ENCODE data around the gene NLRC5.
"Not testable (repeated sequence)": the region's sequence is repeated elsewhere in the genome, so short reads cannot be mapped to it uniquely, and the experiment has no call there.

NLRC5 gene

DNA sequence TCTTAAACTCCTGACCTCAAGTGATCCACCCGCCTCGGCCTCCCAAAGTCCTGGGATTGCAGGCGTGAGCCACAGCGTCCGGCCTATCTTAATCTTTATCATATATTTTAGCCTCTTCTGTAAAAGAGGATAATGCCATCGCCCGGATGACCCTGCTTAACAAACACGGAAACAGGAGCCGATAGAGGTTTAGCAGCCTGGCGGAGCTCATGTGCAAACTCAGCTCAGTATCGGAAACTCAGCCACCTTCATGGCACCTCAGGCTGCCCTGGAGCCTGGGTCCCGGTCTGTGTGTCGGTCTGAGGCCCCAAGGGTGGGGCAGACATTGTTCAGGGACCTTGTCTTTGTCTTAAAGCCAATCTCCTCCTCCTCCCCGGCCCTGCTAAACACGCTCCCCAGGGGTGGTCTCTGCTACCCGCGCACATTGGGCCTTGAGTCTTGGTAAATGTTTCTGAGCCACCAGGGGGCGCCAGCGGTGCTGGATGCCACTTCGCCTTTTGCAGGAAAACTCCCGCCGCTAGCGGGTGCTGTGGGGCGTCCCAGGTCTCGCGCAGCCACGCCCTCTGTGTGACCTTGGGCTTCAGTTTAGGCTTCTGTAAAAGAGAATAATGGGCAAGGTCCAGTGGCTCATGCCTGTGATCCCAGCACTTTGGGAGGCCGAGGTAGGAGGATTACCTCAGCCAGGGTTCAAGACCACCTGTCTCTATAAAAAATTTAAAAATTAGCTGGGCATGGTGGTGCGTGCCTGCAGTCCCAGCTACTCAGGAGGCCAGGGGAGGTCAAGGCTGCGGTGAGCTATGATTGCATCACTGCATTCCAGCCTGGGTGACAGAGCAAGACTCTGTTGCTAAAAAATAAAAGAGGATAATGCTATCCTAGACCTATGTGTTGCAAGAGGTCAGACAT is 24.9 kb upstream of the NLRC5 start:
- DNase-seq (ENCODE audit: low read depth) = peak; percentile 93

DNA sequence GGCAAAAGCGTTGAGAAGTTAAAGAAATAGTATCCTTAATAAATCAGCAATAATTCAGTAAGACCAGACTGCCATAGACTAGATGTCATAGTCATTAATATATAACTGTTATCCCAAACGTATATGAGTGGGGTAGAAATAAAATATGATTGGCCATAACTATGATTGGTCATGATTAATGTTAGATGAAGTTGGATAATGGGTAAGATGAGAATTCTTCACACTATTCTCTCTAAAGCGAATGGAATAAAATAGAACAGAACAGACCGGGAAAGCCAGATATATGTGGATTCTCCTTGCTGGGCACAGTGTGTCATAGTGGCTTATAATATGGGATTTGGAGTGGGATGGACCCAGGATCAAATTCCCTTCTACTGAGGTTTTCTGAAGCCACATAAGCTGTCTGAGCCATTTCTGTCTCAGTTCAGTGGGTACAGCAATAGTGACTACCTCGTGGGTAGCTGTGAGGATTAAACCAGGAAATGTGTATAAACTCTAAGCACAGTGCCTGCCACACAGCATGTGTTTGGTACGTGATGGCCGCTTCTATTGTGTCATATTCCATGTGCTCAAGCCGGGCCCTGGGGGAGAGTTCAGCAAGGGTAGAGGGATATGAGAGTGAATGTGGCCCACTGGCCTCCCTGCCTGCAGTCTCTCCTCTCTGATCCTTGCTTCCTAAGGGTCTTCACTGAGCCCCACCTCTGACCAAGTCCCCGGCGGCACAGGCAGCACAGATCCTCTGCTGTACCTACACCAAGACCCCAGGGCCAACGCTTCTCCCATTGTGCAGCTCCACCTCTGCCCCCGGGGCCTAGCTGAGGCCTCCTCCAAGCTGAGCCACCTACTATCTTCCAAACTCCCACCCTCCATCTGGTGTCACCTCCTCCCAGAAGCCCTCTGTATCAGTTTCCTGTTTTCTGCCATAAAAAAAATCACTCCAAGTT is 23.9 kb upstream of the NLRC5 start:
- DNase-seq (ENCODE audit: low read depth) = no peak

DNA sequence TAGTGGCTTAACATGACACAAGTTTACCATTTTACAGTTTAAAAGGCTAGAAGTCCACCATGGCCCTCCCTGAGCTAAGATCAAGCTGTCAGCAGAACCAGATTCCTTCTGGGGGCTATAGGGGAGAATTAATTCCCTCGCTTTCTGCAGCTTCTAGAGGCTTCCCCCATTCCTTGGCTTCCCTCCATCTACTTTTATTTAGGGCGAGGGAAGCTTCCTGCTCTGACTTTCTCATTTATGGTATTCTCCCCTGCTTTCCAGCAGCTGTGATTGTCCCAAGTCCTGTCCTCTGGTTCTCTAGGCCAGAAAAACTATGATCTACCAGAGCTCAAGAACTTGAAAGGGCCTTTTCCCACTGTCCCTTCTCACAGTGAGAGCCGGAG is 23.3 kb upstream of the NLRC5 start:
- DNase-seq (ENCODE audit: low read depth) = no peak

DNA sequence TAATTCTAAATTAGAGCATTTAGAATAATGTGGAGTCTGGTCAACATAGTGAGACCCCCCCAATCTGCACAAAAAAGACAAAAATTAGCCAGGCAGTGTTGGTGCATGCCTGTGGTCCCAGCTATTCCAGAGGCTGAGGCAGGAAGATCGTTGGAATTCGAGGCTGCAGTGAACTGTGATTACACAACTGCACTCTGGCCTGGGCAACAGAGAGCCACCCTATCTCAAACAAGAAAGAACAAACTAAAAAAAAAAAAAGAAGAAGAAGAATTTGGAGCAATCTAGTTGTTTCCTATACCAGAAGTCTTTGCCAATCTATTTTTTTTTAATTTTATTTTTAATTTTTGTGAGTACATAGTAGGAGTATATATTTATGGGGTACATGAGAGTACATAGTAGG is 21.6 kb upstream of the NLRC5 start:
- DNase-seq (ENCODE audit: low read depth) = no peak

DNA sequence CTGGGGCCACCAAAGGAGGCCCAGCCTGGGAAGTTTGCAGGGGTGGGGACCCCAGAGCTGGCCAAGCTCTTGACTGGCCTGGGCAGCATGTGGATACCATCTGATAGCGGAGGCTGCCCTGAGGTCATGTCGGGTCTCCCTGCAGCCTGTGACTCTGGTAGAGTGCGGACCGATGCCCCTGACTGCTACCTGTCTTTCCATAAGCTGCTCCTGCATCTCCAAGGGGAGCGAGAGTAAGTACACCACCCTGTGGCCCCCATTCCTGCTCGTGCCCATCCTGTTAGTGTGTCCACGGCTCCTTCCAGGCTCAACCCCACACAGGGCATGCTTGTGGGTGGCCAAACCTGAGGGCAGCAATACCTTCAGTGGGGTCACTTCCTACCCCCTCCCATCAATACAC is 19.6 kb upstream of the NLRC5 start:
- no peak for DNase-seq (ENCODE audit: low read depth)

DNA sequence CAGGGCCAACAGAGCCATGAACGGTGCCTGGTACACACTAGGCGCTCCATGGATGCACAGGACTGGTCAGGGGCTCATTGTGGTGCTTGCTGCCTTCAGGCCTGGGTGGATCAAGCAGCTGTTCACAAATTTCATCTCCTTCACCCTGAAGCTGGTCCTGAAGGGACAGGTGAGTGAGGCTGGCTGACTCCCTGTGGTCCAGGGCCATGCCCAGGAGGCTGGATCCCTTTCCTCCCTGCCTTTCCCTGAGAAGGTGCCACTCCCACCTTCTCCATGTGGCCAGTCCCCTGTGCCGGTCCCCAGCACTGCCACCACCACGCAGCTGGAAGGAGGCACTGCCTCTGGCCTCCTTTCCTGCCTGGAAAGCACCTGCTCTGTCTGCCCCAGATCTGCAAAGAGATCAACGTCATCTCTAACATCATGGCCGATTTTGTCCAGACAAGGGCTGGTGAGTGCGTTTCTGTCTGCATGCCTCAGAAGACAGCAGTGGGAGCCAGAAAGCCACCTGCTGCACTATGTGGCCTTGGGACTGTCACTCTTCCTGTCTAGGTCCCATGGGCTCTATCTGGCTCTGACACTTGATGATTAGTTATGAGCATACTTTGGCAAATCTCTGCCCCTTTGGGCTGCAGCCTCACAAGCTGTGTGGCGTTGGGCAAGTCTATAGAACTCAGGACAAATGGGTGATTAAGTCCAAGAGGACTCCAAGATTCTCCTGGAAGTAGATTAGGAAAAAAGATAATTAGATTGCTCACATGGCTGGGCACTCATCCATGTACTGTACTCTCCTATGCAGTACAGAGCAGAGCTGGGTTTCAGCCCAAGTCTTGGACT is 18.2 kb upstream of the NLRC5 start:
- no peak for DNase-seq (ENCODE audit: low read depth)

DNA sequence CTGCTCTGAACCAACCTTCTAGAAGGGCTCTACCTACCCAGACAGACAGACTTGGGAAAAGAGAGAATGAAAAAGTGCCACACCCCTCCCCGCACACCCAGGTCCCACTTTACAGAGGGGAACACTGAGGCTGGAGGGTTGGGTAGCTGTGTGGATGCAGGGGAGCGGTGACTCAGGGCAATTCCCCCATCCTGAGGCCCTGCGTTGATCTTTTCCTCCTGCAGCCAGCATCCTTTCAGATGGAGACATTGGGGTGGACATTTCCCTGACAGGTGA is 17.7 kb upstream of the NLRC5 start:
- DNase-seq (ENCODE audit: low read depth) = no peak

DNA sequence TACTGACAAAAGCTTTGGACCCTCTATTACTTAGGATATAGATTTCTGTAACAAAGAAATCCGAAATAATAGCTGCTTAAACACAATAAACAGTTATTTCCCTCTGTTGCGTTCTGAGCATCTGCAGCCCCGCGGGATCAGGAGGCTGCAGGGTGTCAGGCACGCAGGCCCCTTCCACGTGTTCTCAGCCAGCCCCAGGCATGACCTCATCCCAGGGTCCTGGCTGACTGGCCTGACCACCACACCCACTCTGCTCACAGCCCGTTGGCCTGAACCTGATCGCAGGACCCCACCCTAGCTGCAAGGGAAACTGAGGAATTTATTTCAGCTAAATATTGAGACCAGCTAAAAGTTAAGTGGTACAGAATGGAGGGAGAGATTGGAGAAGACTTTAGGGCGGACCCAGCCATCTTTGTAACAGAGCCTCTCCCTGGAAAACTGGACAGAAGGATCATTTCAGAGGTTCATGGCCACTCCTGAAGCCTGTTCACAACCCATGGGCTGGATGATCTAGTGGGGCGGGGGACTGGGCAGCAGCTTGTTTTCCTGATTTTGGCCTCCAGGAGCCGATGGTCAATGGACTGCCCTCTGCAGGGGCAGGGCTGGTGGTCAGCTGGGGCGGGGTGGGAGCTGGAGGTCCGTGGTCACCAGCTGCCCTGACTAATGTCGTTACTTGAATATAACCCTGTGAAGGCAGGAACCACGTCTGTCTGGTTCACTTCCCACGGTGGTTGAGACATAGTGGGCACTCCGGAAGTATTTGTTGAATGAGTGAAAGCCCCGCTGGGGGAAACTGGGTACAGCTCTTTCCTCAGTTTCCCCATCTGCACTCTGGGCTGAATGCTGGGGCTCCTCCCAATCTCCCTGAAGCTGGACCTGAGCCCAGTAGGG is 16.7 kb upstream of the NLRC5 start:
- no peak for DNase-seq (ENCODE audit: low read depth)

DNA sequence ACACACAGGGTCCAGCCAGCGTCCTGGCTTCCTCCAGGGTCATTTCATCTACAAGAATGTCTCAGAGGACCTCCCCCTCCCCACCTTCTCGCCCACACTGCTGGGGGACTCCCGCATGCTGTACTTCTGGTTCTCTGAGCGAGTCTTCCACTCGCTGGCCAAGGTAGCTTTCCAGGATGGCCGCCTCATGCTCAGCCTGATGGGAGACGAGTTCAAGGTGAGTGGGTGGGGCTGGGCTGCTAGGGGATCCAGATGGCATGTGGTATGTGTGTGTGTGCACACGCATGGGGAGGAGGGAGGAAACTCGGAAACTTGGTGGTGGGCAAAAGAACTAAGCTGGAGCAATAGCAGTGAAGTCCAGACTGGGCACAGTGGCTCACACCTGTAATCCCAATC is 16.1 kb upstream of the NLRC5 start:
- no peak for DNase-seq (ENCODE audit: low read depth)

DNA sequence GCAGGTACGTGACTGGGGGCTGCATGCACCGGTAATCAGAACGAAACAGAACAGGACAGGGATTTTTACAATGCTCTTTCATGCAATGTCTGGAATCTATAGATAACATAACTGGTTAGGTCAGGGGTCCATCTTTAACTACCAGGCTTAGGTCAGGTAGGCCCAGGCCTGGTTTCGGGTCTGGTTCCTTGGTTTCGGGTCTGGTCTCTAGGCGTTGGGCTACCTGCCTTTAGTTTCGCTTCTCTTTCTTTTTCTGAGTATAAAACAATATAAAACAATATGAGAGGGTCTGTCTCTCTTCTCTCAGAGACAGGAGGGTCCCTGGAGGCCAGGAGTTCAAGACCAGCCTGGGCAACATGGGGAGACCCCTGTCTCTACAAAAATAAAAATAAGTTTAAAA is 15.5 kb upstream of the NLRC5 start:
- not testable (repeated sequence) for DNase-seq (ENCODE audit: low read depth)

DNA sequence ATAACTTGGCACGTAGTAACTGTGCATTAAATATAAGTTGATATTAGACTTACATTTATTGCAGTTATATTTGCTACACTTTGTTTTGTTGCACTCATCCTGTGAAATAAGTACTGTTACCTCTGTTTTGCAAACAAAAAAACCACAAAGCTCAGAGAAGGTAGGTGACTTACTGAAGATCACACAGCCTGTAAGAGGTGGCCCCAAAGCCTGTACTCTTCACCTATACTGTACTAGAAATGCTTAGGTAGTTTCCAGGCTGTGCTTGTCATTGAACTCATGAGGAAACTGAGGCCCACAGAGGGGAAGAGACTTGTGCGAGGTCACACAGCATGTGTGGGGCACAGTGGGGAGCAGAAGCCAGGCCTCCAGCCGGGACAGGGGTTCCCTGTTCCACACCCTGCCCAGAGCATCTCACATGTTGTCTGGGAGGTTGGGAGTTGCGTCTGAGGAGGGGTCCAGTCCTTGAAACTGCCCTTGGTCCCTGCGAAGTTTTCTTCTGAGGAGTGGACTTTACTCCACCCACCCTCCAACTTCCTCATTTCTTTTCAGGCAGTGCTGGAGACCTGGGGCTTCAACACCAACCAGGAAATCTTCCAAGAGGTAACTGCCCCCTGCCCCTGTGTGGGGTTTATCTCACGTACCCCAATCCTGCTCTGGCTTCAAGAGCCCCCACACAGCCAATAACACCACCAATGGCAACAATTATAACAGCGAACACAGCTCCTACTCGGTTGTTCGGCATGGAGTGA is 14.6 kb upstream of the NLRC5 start:
- DNase-seq (ENCODE audit: low read depth) = no peak

DNA sequence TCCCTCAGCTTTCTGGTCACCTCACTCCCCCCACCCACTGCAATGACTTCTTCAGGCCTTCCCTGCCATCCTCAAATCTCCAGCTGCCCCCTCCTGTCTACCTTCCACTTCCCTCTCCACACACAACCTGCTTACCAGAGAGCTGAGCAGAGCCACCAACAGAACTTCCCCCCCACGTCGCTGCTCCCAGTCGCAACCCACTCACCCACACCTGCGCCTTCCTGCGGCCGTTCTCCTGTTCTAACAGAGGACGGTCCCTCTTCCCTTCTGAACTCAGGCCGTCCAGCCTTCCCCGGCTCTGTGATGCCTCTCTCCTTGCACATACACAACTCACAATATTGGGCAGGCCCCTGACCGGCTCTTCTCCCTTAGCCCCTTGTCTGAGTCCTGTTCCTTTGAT is 13.6 kb upstream of the NLRC5 start:
- no peak for DNase-seq (ENCODE audit: low read depth)

DNA sequence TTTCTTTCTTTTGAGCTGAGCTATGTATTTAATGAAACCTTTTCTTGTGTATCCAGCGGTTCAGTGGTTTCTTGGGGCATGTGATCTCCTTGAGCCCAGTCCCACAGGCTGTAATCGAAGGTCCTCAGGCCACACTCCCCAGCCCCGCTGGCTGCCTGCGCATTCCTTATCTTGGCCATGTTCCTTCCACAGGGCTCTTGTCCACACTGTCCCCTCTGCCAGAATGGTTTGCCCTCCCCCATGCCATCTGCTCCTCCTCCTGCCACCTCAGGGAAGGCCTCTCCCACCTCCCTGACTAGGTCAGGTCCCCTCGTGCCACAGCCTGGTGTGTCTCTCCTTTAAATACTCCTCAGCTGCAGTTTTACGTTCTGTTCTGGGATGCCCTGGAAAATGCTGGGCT is 12.1 kb upstream of the NLRC5 start:
- no peak for DNase-seq (ENCODE audit: low read depth)

DNA sequence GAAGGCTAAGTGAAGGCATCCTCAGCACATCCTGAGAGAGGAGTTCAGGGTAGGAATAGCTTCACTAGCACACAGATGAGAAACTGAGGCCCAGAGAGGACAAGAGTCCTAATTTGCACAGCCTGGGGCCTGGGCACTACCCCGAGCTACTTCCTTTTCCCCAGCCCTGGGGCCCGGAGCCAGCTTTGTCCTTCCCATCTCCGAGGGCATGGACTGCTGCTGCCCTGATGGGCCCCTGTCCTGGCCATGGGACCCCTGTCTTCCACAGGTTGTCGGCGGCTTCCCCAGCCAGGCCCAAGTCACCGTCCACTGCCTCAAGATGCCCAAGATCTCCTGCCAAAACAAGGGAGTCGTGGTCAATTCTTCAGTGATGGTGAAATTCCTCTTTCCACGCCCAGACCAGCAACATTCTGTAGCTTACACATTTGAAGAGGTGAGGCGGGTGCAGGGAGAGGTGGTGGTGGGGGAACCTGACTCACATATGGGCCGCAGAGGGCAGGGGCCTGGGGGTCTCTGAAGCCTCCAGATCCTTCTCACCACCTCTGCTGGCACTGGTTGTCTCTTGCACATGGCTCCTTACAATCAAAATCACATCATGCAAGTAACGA is 11.4 kb upstream of the NLRC5 start:
- no peak for DNase-seq (ENCODE audit: low read depth)

DNA sequence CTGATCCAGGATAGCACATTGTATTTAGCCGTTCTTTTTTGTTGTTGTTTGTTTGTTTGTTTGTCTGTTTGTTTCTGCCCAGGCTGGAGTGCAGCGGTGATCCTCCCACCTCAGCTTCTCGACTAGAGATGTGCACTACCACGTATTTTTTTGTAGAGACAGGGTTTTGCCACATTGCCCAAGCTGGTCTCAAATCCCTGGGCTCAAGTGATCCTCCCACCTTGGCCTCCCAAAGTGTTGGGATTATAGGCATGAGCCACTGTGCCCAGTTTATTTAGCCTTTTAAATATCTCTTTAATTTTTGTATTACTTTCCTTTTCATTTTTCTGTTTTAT is 9.2 kb upstream of the NLRC5 start:
- DNase-seq (ENCODE audit: low read depth) = no peak

DNA sequence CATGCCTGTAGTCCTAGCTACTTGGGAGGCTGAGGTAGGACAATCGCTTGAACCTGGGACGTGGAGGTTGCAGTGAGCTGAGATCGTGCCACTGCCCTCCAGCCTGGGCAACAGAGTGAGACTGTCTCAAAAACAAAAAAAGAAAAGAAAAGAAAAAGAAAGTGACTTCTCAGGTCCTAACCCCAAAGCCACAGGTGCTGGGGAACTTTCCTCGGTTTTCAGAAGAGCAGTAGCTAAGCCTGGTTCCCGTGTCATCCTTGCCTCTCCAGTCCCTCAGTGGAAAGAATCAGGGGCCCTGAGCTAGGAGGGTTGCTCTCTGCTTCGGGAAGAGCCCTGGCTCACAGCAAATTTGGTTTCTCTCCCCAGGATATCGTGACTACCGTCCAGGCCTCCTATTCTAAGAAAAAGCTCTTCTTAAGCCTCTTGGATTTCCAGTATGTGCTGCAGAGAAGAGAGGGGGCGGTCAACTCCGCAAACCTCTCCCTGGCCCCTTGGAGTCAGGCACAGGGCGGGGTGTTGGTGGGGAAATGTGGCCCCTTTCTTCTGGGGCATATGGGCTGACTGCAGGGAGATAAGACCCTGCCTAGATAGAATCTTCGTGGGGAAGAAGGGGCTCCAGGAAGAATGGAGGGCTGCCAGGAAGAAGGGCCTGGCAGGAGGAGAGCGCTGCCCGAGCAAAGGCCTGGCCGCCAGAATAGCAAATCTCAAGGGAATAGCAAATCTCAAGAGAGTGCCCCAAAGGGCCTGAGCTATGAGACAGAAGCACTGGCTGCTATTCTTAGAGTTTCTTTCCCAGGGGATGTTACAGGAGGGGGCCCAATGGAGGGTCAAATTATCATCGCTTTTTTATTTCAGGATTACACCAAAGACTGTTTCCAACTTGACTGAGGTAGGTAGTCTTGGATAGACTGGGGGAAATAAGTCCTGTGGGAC is 8.3 kb upstream of the NLRC5 start:
- DNase-seq (ENCODE audit: low read depth) = no peak

DNA sequence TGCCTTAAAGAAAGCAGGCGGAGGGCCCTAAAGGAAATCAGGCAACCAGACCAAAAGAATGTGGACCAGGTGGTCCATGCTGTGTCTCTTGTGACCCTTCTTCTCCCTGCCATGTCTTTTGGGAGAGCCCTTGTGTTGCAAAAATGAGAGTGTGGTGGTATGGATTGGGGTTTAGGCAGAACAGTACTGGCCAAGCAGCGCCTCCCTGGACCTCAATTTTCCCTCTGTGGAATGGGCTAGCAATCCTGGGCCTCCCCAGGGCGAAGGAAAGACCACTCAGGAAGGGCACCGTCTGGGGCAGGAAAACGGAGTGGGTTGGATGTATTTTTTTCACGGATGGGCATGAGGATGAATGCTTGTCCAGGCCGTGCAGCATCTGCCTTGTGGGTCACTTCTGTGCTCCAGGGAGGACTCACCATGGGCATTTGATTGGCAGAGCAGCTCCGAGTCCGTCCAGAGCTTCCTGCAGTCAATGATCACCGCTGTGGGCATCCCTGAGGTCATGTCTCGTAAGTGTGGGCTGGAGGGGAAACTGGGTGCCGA is 7.6 kb upstream of the NLRC5 start:
- no peak for DNase-seq (ENCODE audit: low read depth)

DNA sequence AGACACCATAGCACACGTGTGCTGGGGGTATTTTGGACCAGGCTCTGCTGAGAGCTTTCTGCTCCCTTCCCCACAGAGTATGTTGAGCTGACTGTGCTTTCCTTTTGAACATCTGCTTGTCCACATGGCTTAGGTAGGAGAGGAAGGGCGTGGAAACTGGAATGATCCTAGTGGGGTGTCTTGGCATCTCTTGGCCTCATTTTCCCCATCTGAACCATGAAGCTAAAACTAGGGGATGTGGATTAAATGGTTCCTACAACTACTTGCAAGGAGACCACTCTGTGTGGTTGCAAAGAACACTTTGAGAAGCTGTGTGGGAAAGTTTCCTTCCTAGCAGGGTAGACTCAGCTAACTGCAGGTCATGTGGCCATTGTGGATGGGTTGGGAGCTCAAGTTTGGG is 6.7 kb upstream of the NLRC5 start:
- no peak for DNase-seq (ENCODE audit: low read depth)

DNA sequence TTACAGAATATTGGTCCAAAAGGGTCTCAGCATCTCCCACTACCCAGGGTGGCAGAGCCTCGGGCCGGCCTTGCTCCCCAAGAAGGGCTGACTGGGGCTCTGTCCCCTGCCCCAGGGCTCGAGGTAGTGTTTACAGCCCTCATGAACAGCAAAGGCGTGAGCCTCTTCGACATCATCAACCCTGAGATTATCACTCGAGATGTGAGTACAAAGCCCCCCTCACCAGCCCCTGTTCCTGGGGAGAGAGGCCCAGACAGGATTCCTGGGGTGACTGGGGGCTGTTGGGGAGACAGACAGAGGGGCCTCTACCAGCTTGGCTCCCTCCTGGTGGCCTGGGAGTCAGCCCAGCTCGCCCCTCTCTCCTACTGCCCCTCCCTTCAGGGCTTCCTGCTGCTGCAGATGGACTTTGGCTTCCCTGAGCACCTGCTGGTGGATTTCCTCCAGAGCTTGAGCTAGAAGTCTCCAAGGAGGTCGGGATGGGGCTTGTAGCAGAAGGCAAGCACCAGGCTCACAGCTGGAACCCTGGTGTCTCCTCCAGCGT is 6.1 kb upstream of the NLRC5 start:
- no peak for DNase-seq (ENCODE audit: low read depth)

Data from T follicular helper cell (primary cell).